KOPT-K1 (cell line): Measurements from ENCODE around the gene OR6B2.
"Not testable (repeated sequence)": the region's sequence is repeated elsewhere in the genome, so short reads cannot be mapped to it uniquely, and the experiment has no call there.

ENCODE experiments used
- H3K27ac ChIP-seq: fragments of 200-600 bp; sonication (generic); 2 replicates; pipeline ENCODE4 v1.5.1; 2016; ENCODE audit warnings: antibody characterized with exemption, mild to moderate bottlenecking, low read depth, low read length; ENCODE audit not compliant: poor library complexity, severe bottlenecking
- H3K36me3 ChIP-seq: fragments of 200-600 bp; sonication (generic); 2 replicates; pipeline ENCODE4 v1.5.1; 2017; ENCODE audit warnings: antibody characterized with exemption, mild to moderate bottlenecking, low read length, moderate library complexity; ENCODE audit not compliant: insufficient read depth
- H3K9me3 ChIP-seq: fragments of 200-600 bp; sonication (generic); 2 replicates; pipeline ENCODE4 v1.5.1; 2017; ENCODE audit warnings: antibody characterized with exemption, low read length, mild to moderate bottlenecking; ENCODE audit not compliant: insufficient read depth, poor library complexity, severe bottlenecking

Gene OR6B2

GRCh38 chr2:240051697-240052096 lies 21.5 kb upstream of the OR6B2 start:
- Histone ChIP-seq H3K9me3 (no peaks in the 10 kb centered on the region), H3K36me3 (no peaks in the 10 kb centered on the region), H3K27ac (no peak overlapping the region)

GRCh38 chr2:240050278-240050677 lies 20.0 kb upstream of the OR6B2 start:
- H3K36me3 ChIP-seq = no peaks in the 10 kb centered on the region
- H3K27ac ChIP-seq = no peak overlapping the region
- no peaks in the 10 kb centered on the region for H3K9me3 ChIP-seq

- H3K27ac ChIP-seq = no peak overlapping the region
- H3K9me3 ChIP-seq = no peaks in the 10 kb centered on the region
These were observed 18.0 kb upstream of the OR6B2 start for GRCh38 chr2:240048237-240048636.

GRCh38 chr2:240045098-240045497 lies 14.9 kb upstream of the OR6B2 start:
- Histone ChIP-seq H3K9me3 (no peaks in the 10 kb centered on the region), H3K36me3 (no peaks in the 10 kb centered on the region)

More at GRCh38 chr2:240048237-240048636, 18.0 kb upstream of the OR6B2 start:
- no peaks in the 10 kb centered on the region for H3K36me3 ChIP-seq

GRCh38 chr2:240044096-240044495 lies 13.9 kb upstream of the OR6B2 start:
- H3K36me3 ChIP-seq, H3K9me3 ChIP-seq, H3K27ac ChIP-seq: not testable (repeated sequence)

More at GRCh38 chr2:240045098-240045497, 14.9 kb upstream of the OR6B2 start:
- H3K27ac ChIP-seq = no peak overlapping the region

GRCh38 chr2:240043279-240043989 lies 13.2 kb upstream of the OR6B2 start:
- Histone ChIP-seq H3K27ac (no peak overlapping the region), H3K9me3 (no peaks in the 10 kb centered on the region), H3K36me3 (no peaks in the 10 kb centered on the region)

- Histone ChIP-seq H3K27ac (no peak overlapping the region), H3K36me3 (no peaks in the 10 kb centered on the region)
These were observed 12.5 kb upstream of the OR6B2 start for GRCh38 chr2:240042740-240043139.

GRCh38 chr2:240041363-240041762 lies 11.1 kb upstream of the OR6B2 start:
- Histone ChIP-seq H3K36me3 (no peaks in the 10 kb centered on the region), H3K9me3 (no peaks in the 10 kb centered on the region), H3K27ac (no peak overlapping the region)

More at GRCh38 chr2:240042740-240043139, 12.5 kb upstream of the OR6B2 start:
- no peaks in the 10 kb centered on the region for H3K9me3 ChIP-seq

- H3K36me3 ChIP-seq = no peaks in the 10 kb centered on the region
- no peak overlapping the region for H3K27ac ChIP-seq
- no peaks in the 10 kb centered on the region for H3K9me3 ChIP-seq
These were observed 7.1 kb upstream of the OR6B2 start for GRCh38 chr2:240037358-240037757.

GRCh38 chr2:240033330-240033678 lies 3.1 kb upstream of the OR6B2 start:
- Histone ChIP-seq H3K27ac (no peak overlapping the region), H3K36me3 (no peaks in the 10 kb centered on the region), H3K9me3 (no peaks in the 10 kb centered on the region)

GRCh38 chr2:240032406-240033329 lies 2.4 kb upstream of the OR6B2 start:
- no peaks in the 10 kb centered on the region for H3K9me3 ChIP-seq
- no peak overlapping the region for H3K27ac ChIP-seq
- no peaks in the 10 kb centered on the region for H3K36me3 ChIP-seq

GRCh38 chr2:240024766-240025165 lies 5.5 kb downstream of the OR6B2 start:
- no peaks in the 10 kb centered on the region for H3K9me3 ChIP-seq
- H3K36me3 ChIP-seq = peaks cover 21% of the 10 kb centered on the region
- H3K27ac ChIP-seq = peak overlapping the region; percentile 69

GRCh38 chr2:240023792-240024191 lies 6.4 kb downstream of the OR6B2 start:
- no peaks in the 10 kb centered on the region for H3K9me3 ChIP-seq
- peaks cover 29% of the 10 kb centered on the region for H3K36me3 ChIP-seq
- H3K27ac ChIP-seq = no peak overlapping the region

- peaks cover 51% of the 10 kb centered on the region for H3K36me3 ChIP-seq
- H3K27ac ChIP-seq = no peak overlapping the region
- H3K9me3 ChIP-seq = no peaks in the 10 kb centered on the region
These were observed 8.6 kb downstream of the OR6B2 start for GRCh38 chr2:240021488-240022104.

- Histone ChIP-seq H3K36me3 (peaks cover 84% of the 10 kb centered on the region), H3K9me3 (no peaks in the 10 kb centered on the region), H3K27ac (no peak overlapping the region)
These were observed 12.0 kb downstream of the OR6B2 start for GRCh38 chr2:240018071-240018750.
